Right lobe of liver (tissue), 6 donors: ENCODE measurements around the gene NKX2-2. TPM values are rescaled to one million over a fixed set of nuclear protein-coding genes. Genes with fewer than 3 reads are reported as not detected.
A peak's percentile ranks its signal among the peaks of the same experiment; 100 is the strongest.

Experiments used
- ATAC-seq, 4 donors: fragments of 200-7000 bp; cut with Tn5 transposase; one replicate each; pipeline ENCODE4 v1.9.1; 2020; ENCODE audit warnings: mild to moderate bottlenecking in 4 of 4, moderate library complexity in 4 of 4
- DNase-seq, 3 donors: peaks; one replicate each; pipeline ENCODE4 v3.0.0-alpha.2; 2020
- H3K27ac ChIP-seq, 3 donors: fragments of 200-600 bp; one replicate each; pipeline ENCODE4 v1.8.0; 2022
- H3K27me3 ChIP-seq, 2 donors: fragments of 200-600 bp; one replicate each; pipeline ENCODE4 v1.8.0; 2022
- H3K36me3 ChIP-seq, 4 donors: fragments of 200-600 bp; sonication (generic) in 1 of 4; one replicate each; pipeline versions ENCODE4 v1.5.1 to v1.8.0; 2017 to 2022; ENCODE audit warnings: control low read depth in 1 of 4
- H3K4me1 ChIP-seq, 4 donors: fragments of 200-600 bp; sonication (generic) in 1 of 4; one replicate each; pipeline versions ENCODE4 v1.5.1 to v1.8.0; 2017 to 2022; ENCODE audit warnings: control low read depth in 1 of 4
- H3K4me3 ChIP-seq, 3 donors: fragments of 200-600 bp; one replicate each; pipeline ENCODE4 v1.8.0; 2022
- H3K9me3 ChIP-seq, 4 donors: fragments of 200-600 bp; sonication (generic) in 1 of 4; one replicate each; pipeline versions ENCODE4 v1.5.1 to v1.8.0; 2017 to 2022; ENCODE audit warnings: control low read depth in 1 of 4
- CTCF ChIP-seq, 4 donors: fragments of 200-600 bp in 3 of 4; fragments of 450-650 bp in 1 of 4; IDR thresholded peaks; one replicate each; pipeline versions ENCODE4 v1.5.1 to v1.8.0; 2016 to 2022; ENCODE audit warnings: antibody characterized with exemption in 4 of 4, mild to moderate bottlenecking in 2 of 4
- POLR2A ChIP-seq: fragments of 450-650 bp; IDR thresholded peaks from one replicate; pipeline ENCODE4 v1.6.1; 2017; ENCODE audit warnings: antibody characterized with exemption, mild to moderate bottlenecking
- WGBS: methylation state at CpG from one replicate; pipeline ENCODE4 v1.1.6; 2018; ENCODE audit warnings: low coverage, low lambda C conversion rate; ENCODE audit not compliant: insufficient coverage; ENCODE audit errors: missing lambda C conversion rate; 5-methylcytosine and 5-hydroxymethylcytosine counted together
- intact Hi-C, 2 donors: fragments of 100-400 bp; cut with DNase I; formaldehyde crosslinking; loops; one replicate each; pipeline versions ENCODE4 v1.11.2 to v1.14.1; 2022
- total RNA-seq, 6 experiments: library from RNA; depleted of rRNA in 2 of 6; stranded (reverse); fragments of >200 nt in 2 of 6; fragmentation: NEBNext Ultra II Directional in 3 of 6; extraction: Animal tissue kit (Norgen Biotek cat#: 25700) in 3 of 6; gene quantifications; one replicate each; pipeline versions ENCODE4 v1.1.0 to v1.2.4, GENCODE V29; 2016 to 2023
- donor health status: DM: no; HTN: yes; CAD: no.
- donor health status: DM: no; HTN: no; CAD: no.
- donor health status: DM: no; HTN: no; CAD: no.
- donor health status: DM: no; HTN: yes; CAD: no.
- donor health status: DM: no; HTN: yes; CAD: no.

NKX2-2 gene
- total RNA-seq, 6 experiments from 2014 or later, result not detected

- H3K9me3 ChIP-seq, result no peaks in the 10 kb centered on the region
- ATAC-seq, result no peak
- no peak overlapping the region for H3K27ac ChIP-seq
- 5% methylated on average over 42 of the region's 47 CpGs for WGBS
- no peaks in the 10 kb centered on the region for H3K36me3 ChIP-seq
- TF ChIP-seq POLR2A, result no peak
- no peak for TF ChIP-seq CTCF (IDR thresholded peaks at IDR 0.05)
- no peak for DNase-seq
- intact Hi-C loops, result loop anchor here (5.0 to 10.0 kb wide), 3 partner anchors 66 to 644 kb away; no protein-coding TSS in a partner anchor
- H3K4me1 ChIP-seq, result peaks cover 0 to 38% (median 12%) of the 10 kb centered on the region in 4 donors
- peaks cover 5 to 45% of the 10 kb centered on the region in 2 donors for H3K27me3 ChIP-seq
- H3K4me3 ChIP-seq, result no peak overlapping the region
These were observed 5.4 kb downstream of the NKX2-2 start for GRCh38 chr20:21508230-21509078.

DNA sequence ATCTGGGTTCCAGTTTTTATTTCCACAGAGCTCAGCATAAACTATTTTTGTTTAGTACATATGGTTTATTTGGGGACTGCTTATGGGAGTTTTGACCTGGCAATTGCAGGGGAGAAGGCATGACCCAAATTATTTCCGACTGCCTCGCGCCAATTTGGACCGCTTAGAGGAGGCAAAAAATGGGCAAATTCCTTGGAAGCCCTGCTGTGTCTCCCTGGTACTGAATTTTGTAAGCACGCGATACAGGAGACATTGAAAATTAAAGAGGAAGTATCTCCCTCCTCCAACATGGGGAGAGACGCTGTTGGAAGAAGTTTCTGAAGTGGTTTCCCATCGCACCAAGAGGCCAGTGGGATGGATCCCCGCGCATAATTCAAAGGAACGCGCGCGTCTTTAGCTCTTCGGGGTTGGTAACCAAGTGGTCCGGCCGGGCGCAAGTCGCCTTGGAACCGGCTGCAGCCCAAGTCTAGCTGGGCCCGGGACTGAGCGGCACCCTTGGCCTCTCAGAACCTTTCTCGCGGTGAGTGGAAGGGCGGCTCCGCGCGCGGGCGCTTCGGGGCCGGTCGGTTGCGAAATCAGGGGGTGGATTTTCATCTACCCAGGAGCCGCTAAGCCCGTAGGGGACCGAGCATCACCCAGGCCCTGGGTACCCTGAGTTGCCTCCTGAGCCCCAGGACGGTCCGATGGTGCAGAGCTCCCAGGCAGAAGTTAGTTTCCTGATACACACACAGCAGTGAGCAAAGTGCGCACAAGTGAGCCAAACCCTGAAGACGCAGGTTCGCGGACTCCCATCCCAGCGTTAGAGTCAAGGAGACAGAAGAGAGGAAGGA lies 6.2 kb downstream of the NKX2-2 start:
- H3K36me3 ChIP-seq, result no peaks in the 10 kb centered on the region
- peaks cover 0 to 30% (median 8%) of the 10 kb centered on the region in 4 donors for H3K4me1 ChIP-seq
- no peaks in the 10 kb centered on the region for H3K9me3 ChIP-seq
- H3K4me3 ChIP-seq, result no peak overlapping the region
- peaks cover 5 to 38% of the 10 kb centered on the region in 2 donors for H3K27me3 ChIP-seq
- no peak for TF ChIP-seq POLR2A
- no peak for TF ChIP-seq CTCF (IDR thresholded peaks at IDR 0.05)
- intact Hi-C loops, result loop anchor here (5.0 to 10.0 kb wide), 3 partner anchors 67 to 643 kb away; no protein-coding TSS in a partner anchor
- ATAC-seq (no peak), DNase-seq (no peak)
- WGBS, result 5% methylated on average over 26 of the region's 44 CpGs
- H3K27ac ChIP-seq, result no peak overlapping the region

DNA sequence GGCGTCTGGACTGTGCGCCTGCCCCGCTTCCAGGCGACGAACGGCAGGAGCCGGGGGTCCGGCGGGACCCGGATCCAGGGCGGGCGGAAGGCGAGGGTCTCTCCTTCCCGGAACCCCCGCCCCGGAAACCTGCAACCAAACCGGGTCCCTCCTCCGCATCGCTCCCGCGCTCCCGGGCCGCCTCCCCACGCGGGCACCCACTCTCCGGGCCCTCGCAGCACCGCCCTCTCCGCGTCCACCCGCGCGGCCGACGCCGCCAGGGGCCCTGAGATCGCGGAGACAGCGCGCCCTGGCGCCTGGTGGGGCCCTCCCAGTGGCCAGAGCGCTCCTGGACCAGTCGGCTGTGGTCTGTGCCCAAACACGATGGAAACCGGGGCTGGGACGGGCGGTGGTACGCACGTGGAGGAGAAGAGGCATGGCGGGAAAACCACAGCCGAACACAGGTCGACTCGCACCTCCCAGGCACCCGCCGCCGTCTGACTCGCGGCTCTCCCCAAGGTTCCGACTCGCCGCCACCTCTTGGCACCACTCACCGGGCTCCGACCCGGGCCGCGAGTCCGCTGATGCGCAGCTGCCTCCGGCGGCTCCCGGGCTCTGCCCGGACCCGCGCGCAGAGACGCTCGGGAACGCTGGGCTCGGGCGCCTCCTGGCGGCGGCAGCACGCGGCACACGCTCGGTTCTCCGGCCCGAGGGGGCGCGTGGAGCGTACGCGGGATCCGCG lies 7.9 kb downstream of the NKX2-2 start:
- TF ChIP-seq POLR2A (no peak), CTCF (IDR thresholded peaks at IDR 0.05) (peak; percentile 73 to 83 (median 74))
- ATAC-seq (peak; percentile 79 to 90 (median 85)), DNase-seq (peak; percentile 69 to 74 (median 69))
- Histone ChIP-seq H3K9me3 (no peaks in the 10 kb centered on the region), H3K36me3 (no peaks in the 10 kb centered on the region), H3K4me1 (peaks cover 0 to 21% (median 5%) of the 10 kb centered on the region in 4 donors), H3K27me3 (peaks cover 5 to 22% of the 10 kb centered on the region in 2 donors), H3K4me3 (peak overlapping the region; percentile 26 to 55 (median 41)), H3K27ac (no peak overlapping the region)
- 0% methylated on average over 16 of the region's 95 CpGs for WGBS
- intact Hi-C loops, result loop anchor here (5.0 to 10.0 kb wide), 3 partner anchors 69 to 641 kb away; no protein-coding TSS in a partner anchor
